Measurements from ENCODE around the gene CHIC2.

The CHIC2 gene

DNA sequence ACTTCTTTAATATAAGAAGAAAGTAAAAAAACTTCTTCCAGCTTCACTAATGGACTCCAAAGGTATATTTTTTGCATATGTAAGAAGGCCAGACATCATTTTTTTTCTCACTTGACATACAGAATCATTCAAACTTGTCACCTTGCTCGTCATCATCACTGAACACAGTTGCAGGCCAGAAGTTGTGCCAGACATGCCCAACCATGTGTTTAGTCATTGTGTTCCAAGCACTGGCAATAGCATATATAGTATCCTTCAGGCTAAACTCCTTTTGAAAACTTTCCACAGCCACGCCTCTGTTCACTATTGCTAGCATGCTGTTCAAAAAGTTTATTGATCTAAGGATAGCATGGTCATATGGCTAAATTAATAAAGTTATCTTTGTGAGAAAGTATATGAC lies 83.3 kb downstream of the CHIC2 start:
- no peaks in the 10 kb centered on the region for H3K9me3 ChIP-seq (ENCODE audit: control insufficient read depth, insufficient read depth, low read depth, low read length)
- H3K36me3 ChIP-seq (ENCODE audit: control insufficient read depth, insufficient read depth, low read length), result no peaks in the 10 kb centered on the region
- H3K4me1 ChIP-seq (ENCODE audit: control insufficient read depth, insufficient read depth, low read length), result no peaks in the 10 kb centered on the region
- H3K27me3 ChIP-seq (ENCODE audit: control insufficient read depth, insufficient read depth, low read length), result no peaks in the 10 kb centered on the region
- H3K27ac ChIP-seq (ENCODE audit: low read depth, low read length), result no peak overlapping the region
- no peak overlapping the region for H3K4me3 ChIP-seq (ENCODE audit: low read depth, low read length)
- H3K9ac ChIP-seq (ENCODE audit: low read length), result no peak overlapping the region

DNA sequence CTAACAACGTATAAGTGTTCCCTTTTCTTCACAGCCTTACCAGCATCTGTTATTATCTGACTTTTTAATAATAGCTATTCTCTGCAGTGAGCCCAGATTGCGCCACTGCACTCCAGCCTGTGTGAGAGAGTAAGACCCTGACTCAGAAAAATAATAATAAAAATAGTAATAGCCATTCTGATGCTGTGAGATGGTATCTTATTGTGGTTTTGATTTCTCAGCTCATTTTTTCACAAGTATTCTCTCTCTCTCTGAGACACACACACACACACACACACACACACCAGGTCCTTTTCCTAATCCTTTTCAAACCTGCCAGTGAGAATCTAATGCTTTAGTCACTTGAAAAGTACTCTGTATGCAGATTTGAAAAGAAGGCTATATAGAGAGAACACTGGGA lies 89.8 kb downstream of the CHIC2 start:
- H3K36me3 ChIP-seq (ENCODE audit: control insufficient read depth, insufficient read depth, low read length), result no peaks in the 10 kb centered on the region
- no peak overlapping the region for H3K9ac ChIP-seq (ENCODE audit: low read length)
- no peaks in the 10 kb centered on the region for H3K4me1 ChIP-seq (ENCODE audit: control insufficient read depth, insufficient read depth, low read length)
- no peak overlapping the region for H3K4me3 ChIP-seq (ENCODE audit: low read depth, low read length)
- no peak overlapping the region for H3K27ac ChIP-seq (ENCODE audit: low read depth, low read length)
- no peaks in the 10 kb centered on the region for H3K9me3 ChIP-seq (ENCODE audit: control insufficient read depth, insufficient read depth, low read depth, low read length)
- no peaks in the 10 kb centered on the region for H3K27me3 ChIP-seq (ENCODE audit: control insufficient read depth, insufficient read depth, low read length)

DNA sequence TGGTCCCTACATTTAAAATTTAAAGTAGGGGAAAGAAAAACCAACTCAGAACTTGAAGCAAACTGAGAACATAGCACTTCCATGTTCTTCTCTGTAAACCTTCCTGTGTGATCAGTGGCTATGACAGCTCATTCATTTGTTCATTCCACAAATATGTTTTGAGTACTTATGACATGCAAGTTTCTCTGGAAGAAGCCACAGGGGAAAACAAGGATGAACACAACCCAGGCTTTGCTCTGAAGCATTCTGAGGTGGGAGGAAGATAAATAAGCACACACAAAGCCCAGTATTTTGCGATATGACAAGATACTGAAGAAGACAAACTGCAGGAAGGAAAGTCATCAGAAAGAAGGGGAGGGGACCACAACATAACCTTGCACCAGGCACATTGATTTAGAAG lies 96.4 kb downstream of the CHIC2 start:
- H3K9me3 ChIP-seq (ENCODE audit: control insufficient read depth, insufficient read depth, low read depth, low read length), result no peaks in the 10 kb centered on the region
- no peaks in the 10 kb centered on the region for H3K36me3 ChIP-seq (ENCODE audit: control insufficient read depth, insufficient read depth, low read length)
- no peak overlapping the region for H3K27ac ChIP-seq (ENCODE audit: low read depth, low read length)
- no peak overlapping the region for H3K4me3 ChIP-seq (ENCODE audit: low read depth, low read length)
- H3K9ac ChIP-seq (ENCODE audit: low read length), result no peak overlapping the region
- H3K27me3 ChIP-seq (ENCODE audit: control insufficient read depth, insufficient read depth, low read length), result no peaks in the 10 kb centered on the region
- peaks cover 8% of the 10 kb centered on the region; the same call in 1 of the 2 replicates for H3K4me1 ChIP-seq (ENCODE audit: control insufficient read depth, insufficient read depth, low read length)

DNA sequence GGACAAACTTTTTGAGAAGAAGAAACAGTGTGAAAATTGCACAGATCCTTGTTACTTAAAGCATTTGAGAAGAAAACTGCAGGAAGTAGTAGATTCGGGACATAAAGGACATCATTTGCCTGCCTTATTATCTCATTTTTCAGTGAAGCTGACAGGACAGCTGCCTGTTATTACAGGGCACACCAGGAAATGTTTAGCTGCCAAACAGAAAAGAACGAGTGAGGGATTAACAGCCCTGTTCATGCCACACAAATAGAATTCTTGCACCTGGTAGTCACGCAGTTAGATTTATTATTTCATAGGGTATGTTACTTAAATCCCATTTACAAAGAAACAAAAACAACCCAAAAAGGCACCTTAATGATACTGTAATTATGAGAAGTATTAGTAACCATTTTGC lies 100.6 kb downstream of the CHIC2 start:
- Histone ChIP-seq H3K9ac (ENCODE audit: low read length) (no peak overlapping the region), H3K27me3 (ENCODE audit: control insufficient read depth, insufficient read depth, low read length) (no peaks in the 10 kb centered on the region), H3K9me3 (ENCODE audit: control insufficient read depth, insufficient read depth, low read depth, low read length) (no peaks in the 10 kb centered on the region), H3K27ac (ENCODE audit: low read depth, low read length) (no peak overlapping the region), H3K36me3 (ENCODE audit: control insufficient read depth, insufficient read depth, low read length) (no peaks in the 10 kb centered on the region), H3K4me1 (ENCODE audit: control insufficient read depth, insufficient read depth, low read length) (peaks cover 25% of the 10 kb centered on the region; the same call in 1 of the 2 replicates), H3K4me3 (ENCODE audit: low read depth, low read length) (no peak overlapping the region)

DNA sequence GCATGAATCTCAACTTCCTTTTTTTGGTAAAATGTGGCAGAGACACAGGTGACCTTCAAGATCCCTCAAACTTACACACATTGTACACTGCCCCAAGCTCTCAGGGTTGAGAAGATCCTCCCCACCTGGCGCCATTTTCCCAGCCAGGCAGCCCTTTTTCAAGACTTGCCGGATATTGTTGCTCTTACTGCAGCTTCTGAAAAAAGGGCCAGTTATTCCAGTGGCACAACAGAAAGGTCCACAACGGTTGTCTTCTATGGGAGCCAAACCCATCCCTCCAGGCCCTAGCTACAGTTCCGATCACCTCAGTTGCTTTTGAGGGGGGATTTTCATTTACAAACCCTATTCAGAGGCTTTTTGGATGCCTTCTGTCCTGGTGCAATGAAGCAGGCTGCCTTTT lies 101.1 kb downstream of the CHIC2 start:
- Histone ChIP-seq H3K4me3 (ENCODE audit: low read depth, low read length) (no peak overlapping the region), H3K9me3 (ENCODE audit: control insufficient read depth, insufficient read depth, low read depth, low read length) (no peaks in the 10 kb centered on the region), H3K4me1 (ENCODE audit: control insufficient read depth, insufficient read depth, low read length) (peaks cover 26% of the 10 kb centered on the region; the same call in 1 of the 2 replicates), H3K27ac (ENCODE audit: low read depth, low read length) (no peak overlapping the region), H3K27me3 (ENCODE audit: control insufficient read depth, insufficient read depth, low read length) (no peaks in the 10 kb centered on the region), H3K9ac (ENCODE audit: low read length) (no peak overlapping the region), H3K36me3 (ENCODE audit: control insufficient read depth, insufficient read depth, low read length) (no peaks in the 10 kb centered on the region)

DNA sequence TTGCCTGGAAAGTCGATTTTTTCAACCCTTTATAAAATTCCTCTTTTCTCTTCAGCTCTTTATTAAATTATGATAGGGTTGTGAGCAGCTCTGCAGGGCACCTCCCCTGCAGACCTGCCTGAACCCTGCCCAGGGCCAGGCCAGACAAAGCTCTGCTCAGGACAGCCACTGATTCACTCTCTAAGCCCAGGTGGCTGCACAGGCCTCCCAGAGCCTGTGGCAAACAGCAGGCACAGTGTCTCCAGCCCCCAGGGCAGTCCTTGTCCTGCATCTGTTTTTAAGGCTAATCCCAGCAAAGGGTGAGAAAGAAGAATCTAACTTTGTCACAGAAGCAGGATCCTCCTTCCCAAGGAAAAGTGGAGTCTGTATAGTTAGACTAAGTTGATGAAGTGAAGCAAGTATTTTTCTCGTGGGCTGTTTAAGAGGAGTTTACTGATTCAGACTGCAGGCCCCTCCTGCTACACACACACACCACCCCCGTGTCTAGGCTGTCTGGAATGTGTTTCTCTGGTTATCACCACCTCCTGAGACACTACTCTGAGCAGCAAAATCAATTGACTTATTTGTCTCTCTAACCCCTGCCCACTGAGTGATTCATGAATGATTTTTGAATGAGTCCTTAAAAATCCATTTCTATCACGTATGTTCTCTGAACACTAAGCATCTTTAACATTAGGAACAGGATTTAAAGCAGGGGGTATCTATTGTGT lies 101.7 kb downstream of the CHIC2 start:
- H3K9me3 ChIP-seq (ENCODE audit: control insufficient read depth, insufficient read depth, low read depth, low read length), result no peaks in the 10 kb centered on the region
- no peak overlapping the region for H3K4me3 ChIP-seq (ENCODE audit: low read depth, low read length)
- H3K9ac ChIP-seq (ENCODE audit: low read length), result no peak overlapping the region
- H3K36me3 ChIP-seq (ENCODE audit: control insufficient read depth, insufficient read depth, low read length), result no peaks in the 10 kb centered on the region
- no peak overlapping the region for H3K27ac ChIP-seq (ENCODE audit: low read depth, low read length)
- H3K4me1 ChIP-seq (ENCODE audit: control insufficient read depth, insufficient read depth, low read length), result peaks cover 30% of the 10 kb centered on the region; the same call in 1 of the 2 replicates
- no peaks in the 10 kb centered on the region for H3K27me3 ChIP-seq (ENCODE audit: control insufficient read depth, insufficient read depth, low read length)

DNA sequence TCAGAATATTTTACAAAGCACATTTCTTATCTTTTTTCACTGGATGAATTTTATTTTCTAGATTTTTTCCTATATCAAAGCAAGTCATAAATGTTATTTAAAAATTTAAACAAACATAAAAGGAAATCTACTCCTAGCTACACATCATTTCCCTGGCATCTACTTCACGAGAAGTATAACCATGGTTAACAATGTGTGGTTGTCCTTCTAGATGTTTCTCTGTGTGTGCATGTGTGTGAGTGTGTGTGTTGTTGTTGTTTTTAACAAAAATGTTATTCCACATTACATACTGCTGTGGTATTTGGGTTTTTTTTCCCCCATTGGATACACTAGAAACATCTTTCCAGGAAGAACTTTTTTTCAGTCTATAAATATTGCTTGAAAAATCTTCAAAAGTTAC lies 103.1 kb downstream of the CHIC2 start:
- H3K36me3 ChIP-seq (ENCODE audit: control insufficient read depth, insufficient read depth, low read length), result no peaks in the 10 kb centered on the region
- no peak overlapping the region for H3K4me3 ChIP-seq (ENCODE audit: low read depth, low read length)
- H3K9ac ChIP-seq (ENCODE audit: low read length), result no peak overlapping the region
- no peaks in the 10 kb centered on the region for H3K27me3 ChIP-seq (ENCODE audit: control insufficient read depth, insufficient read depth, low read length)
- H3K9me3 ChIP-seq (ENCODE audit: control insufficient read depth, insufficient read depth, low read depth, low read length), result no peaks in the 10 kb centered on the region
- H3K27ac ChIP-seq (ENCODE audit: low read depth, low read length), result no peak overlapping the region
- H3K4me1 ChIP-seq (ENCODE audit: control insufficient read depth, insufficient read depth, low read length), result peaks cover 31% of the 10 kb centered on the region; the same call in 1 of the 2 replicates

DNA sequence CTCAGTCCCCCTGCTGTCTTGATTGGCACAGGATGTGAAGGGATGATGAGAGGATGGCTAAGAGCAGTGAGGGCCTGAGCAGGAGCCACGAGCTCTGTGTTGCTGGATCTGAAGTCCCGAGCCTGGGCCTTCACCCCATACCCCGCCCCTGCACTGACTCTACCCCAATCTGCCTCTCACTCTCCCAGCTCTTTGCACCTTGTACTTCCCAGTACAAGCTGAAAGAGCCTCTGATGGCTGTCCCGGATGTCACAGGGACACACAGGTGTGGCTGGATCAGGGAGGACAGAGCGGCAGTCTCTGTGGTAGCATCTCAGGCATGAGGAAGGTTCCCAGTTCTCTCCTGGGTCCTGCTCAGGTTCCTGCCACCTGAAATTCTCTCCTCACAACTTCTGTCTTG lies 103.6 kb downstream of the CHIC2 start:
- H3K27ac ChIP-seq (ENCODE audit: low read depth, low read length), result no peak overlapping the region
- no peak overlapping the region for H3K9ac ChIP-seq (ENCODE audit: low read length)
- no peaks in the 10 kb centered on the region for H3K36me3 ChIP-seq (ENCODE audit: control insufficient read depth, insufficient read depth, low read length)
- peaks cover 36% of the 10 kb centered on the region; the same call in 1 of the 2 replicates for H3K4me1 ChIP-seq (ENCODE audit: control insufficient read depth, insufficient read depth, low read length)
- H3K9me3 ChIP-seq (ENCODE audit: control insufficient read depth, insufficient read depth, low read depth, low read length), result no peaks in the 10 kb centered on the region
- H3K4me3 ChIP-seq (ENCODE audit: low read depth, low read length), result no peak overlapping the region
- H3K27me3 ChIP-seq (ENCODE audit: control insufficient read depth, insufficient read depth, low read length), result no peaks in the 10 kb centered on the region
